GM06990 (cell line): Measurements from ENCODE around the gene GGA1.

Experiments
- DNase-seq: peaks from one replicate; pipeline ENCODE4 v3.0.0-alpha.2; 2011; ENCODE audit not compliant: insufficient read length; ENCODE audit errors: extremely low read depth
- H3K27me3 ChIP-seq: replicated peaks from 2 replicates; pipeline ENCODE4 v1.6.0; 2011; ENCODE audit warnings: low read length; ENCODE audit not compliant: control insufficient read depth, insufficient read depth
- H3K36me3 ChIP-seq: 2 replicates; pipeline ENCODE4 v1.5.1; 2011; ENCODE audit warnings: low read length; ENCODE audit not compliant: control insufficient read depth, insufficient read depth
- H3K4me3 ChIP-seq: replicated peaks from 2 replicates; pipeline ENCODE4 v1.5.1; 2011; ENCODE audit warnings: low read depth, mild to moderate bottlenecking, control low read depth, low read length
- TF ChIP-seq, protein P1 (sequence below): IDR thresholded peaks from 2 replicates; pipeline ENCODE4 v1.5.1; 2011; ENCODE audit warnings: low read length, control low read depth, mild to moderate bottlenecking, inconsistent platforms; ENCODE audit not compliant: insufficient read depth, poor library complexity, severe bottlenecking

Gene GGA1

DNA sequence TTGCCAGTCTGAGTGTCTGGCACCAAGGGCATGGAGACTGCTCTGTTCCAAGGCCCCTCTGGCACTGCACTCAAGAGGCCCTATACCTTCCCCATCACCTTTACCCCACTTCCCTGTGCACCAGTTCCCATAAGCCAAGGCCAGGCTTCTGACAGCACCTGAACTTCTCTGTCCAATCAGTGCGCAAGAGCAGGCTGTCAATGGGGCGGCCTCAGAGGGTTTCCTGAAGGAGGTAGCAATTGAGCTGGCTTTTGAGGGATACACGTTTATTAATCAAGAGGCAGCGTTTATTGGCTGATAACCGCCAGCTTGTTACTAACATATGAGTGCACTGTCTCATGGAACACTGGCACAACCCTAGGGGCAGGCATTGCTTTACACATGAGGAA lies 32.9 kb downstream of the GGA1 start:
- DNase-seq, result no peak
- Histone ChIP-seq H3K36me3 (peaks cover 27% of the 10 kb centered on the region), H3K4me3 (peak overlapping the region; percentile 83), H3K27me3 (no peaks in the 10 kb centered on the region)
- TF ChIP-seq, protein P1, sequence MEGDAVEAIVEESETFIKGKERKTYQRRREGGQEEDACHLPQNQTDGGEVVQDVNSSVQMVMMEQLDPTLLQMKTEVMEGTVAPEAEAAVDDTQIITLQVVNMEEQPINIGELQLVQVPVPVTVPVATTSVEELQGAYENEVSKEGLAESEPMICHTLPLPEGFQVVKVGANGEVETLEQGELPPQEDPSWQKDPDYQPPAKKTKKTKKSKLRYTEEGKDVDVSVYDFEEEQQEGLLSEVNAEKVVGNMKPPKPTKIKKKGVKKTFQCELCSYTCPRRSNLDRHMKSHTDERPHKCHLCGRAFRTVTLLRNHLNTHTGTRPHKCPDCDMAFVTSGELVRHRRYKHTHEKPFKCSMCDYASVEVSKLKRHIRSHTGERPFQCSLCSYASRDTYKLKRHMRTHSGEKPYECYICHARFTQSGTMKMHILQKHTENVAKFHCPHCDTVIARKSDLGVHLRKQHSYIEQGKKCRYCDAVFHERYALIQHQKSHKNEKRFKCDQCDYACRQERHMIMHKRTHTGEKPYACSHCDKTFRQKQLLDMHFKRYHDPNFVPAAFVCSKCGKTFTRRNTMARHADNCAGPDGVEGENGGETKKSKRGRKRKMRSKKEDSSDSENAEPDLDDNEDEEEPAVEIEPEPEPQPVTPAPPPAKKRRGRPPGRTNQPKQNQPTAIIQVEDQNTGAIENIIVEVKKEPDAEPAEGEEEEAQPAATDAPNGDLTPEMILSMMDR, result no peak

DNA sequence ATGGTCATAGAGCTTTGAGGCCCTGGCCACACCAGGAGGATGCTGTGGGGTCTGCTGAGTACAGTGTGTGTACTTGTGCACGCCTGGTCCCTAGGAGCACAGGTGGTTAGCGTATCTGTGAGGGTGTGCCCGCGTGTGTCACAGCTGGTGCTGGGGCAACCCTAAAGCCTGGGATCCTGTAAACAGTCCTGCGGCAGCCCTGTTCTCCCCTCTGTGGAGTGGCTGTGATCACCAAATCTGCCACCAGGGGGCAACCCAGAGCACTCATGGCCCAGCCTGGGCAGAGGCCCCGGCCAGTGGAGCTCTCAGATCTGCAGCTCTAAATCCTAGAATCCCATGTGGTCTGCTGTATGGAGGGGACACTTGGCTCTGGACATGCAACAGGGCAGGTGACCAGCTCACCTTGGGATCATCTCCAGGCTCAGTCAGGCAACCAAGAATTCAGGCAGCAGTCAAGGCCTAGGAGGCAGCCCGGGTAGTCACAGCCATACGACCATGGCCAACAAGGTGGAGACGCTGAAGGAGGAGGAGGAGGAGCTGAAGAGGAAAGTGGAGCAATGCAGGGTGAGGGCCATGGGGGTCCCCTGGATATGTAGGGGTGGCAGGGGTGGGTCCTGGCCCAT lies 34.7 kb downstream of the GGA1 start:
- Histone ChIP-seq H3K27me3 (no peaks in the 10 kb centered on the region), H3K4me3 (no peak overlapping the region), H3K36me3 (peaks cover 38% of the 10 kb centered on the region)
- no peak for DNase-seq
- TF ChIP-seq, protein P1, result peak; percentile 91

DNA sequence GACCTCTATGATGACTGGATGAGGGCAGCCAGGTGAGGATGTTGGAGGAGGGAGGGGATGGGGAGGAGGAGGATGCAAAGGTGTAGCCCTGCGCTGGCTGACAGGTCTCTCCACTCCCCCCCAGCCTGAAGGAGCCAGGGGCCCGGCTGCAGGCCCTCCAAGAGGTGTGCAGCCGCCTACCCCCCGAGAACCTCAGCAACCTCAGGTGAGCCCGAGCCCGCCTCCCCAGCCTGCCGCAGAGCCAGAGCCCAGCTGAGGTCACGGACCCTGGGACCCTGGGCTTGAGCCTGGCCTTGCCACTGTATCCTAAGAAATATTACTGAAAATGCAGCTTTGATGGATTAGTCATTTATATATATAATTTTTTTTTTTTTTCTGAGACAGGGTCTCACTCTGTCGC lies 38.7 kb downstream of the GGA1 start:
- DNase-seq, result no peak
- H3K4me3 ChIP-seq, result no peak overlapping the region
- TF ChIP-seq, protein P1, result no peak
- H3K27me3 ChIP-seq, result no peaks in the 10 kb centered on the region
- peaks cover 57% of the 10 kb centered on the region for H3K36me3 ChIP-seq

DNA sequence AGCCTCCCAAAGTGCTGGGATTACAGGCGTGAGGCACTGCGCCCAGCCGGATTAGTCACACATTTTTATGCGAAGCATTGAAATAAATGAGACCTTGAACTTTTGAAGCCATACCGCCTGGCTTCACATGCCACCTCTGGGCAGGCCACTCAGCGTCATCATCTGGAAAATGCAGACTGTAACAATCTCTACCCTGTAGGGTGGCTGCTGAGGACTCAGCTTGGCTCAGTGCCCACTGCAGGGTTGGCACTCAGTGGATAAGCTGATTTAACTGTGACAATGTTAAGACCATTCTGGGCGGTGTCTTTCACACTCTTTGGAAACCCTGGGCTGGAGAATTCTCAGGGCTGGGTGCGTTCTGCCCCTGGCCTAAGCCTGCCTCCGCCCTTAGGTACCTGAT lies 39.3 kb downstream of the GGA1 start:
- Histone ChIP-seq H3K4me3 (no peak overlapping the region), H3K36me3 (peaks cover 55% of the 10 kb centered on the region), H3K27me3 (no peaks in the 10 kb centered on the region)
- no peak for DNase-seq
- TF ChIP-seq, protein P1, result no peak

DNA sequence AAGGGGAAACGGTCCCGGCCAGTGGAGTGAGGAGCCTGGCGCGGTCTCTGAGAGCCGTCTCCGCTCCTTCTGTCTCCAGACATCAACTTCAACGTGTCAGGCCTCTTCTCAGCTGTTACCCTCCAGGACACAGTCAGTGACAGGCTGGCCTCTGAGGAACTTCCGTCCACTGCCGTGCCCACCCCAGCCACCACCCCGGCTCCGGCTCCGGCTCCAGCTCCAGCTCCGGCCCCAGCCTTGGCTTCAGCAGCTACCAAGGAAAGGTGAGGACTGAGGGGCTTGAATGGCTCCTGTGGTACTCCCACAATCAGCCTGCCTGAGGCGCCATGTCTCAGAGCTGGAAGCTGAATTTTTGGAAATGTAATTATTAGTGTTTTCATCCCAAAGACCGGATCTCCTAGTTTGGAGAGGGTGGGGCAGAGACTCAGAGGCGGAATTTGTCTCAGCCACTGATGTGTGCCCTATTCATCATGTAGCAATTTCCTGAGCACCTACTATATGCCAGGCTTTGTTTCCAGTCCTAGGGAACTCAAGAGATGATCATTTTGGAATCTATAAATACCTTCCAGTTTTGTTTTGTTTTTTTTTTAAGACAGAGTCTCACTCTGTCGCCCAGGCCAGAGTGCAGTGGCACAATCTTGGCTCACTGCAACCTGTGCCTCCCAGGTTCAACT lies 42.0 kb downstream of the GGA1 start:
- no peak for DNase-seq
- H3K4me3 ChIP-seq, result no peak overlapping the region
- TF ChIP-seq, protein P1, result no peak
- no peaks in the 10 kb centered on the region for H3K27me3 ChIP-seq
- H3K36me3 ChIP-seq, result peaks cover 41% of the 10 kb centered on the region
